ENCODE data around the gene FAM50B. TPM values are rescaled to one million over a fixed set of nuclear protein-coding genes. Genes with fewer than 3 reads are reported as not detected.

FAM50B gene
- total RNA-seq, 2 donors from 2014 or later = 3.2 to 3.9 TPM

DNA sequence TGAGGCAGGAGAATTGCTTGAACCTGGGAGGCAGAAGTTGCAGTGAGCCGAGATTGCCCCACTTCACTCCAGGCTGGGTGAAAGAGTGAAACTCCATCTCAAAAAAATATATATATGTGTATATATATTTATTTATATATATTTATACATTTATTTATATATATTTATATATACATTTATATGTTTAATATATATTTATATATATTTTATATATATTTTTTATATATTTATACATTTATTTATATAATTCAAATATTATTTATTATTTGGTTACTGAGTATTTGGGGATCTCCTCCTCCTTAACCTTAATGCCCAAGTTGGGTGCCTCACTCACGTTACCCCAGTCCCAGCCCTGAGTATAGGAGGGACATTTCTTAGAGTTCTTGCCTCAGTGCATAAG is 2.7 kb downstream of the FAM50B start:
- intact Hi-C loops (cut with DNase I) = no loop called here
- no peaks in the 10 kb centered on the region for H3K4me1 ChIP-seq
- no peak overlapping the region for H3K4me3 ChIP-seq
- no peak for TF ChIP-seq CTCF (IDR thresholded peaks at IDR 0.05)
- no peaks in the 10 kb centered on the region for H3K27me3 ChIP-seq
- H3K9me3 ChIP-seq = no peaks in the 10 kb centered on the region
- no peaks in the 10 kb centered on the region for H3K36me3 ChIP-seq
- H3K27ac ChIP-seq = no peak overlapping the region
- DNase-seq = no peak
- H3K9ac ChIP-seq (ENCODE audit: low read depth in 2 of 2, low read length in 2 of 2) = no peak overlapping the region

- no peak overlapping the region for H3K4me3 ChIP-seq
- DNase-seq = no peak
- H3K36me3 ChIP-seq = no peaks in the 10 kb centered on the region
- H3K27ac ChIP-seq = no peak overlapping the region
- no peaks in the 10 kb centered on the region for H3K4me1 ChIP-seq
- TF ChIP-seq CTCF (IDR thresholded peaks at IDR 0.05) = no peak
- intact Hi-C loops (cut with DNase I) = no loop called here
- no peak overlapping the region for H3K9ac ChIP-seq (ENCODE audit: low read depth in 2 of 2, low read length in 2 of 2)
- H3K9me3 ChIP-seq = no peaks in the 10 kb centered on the region
- H3K27me3 ChIP-seq = no peaks in the 10 kb centered on the region
Measured at GRCh38 chr6:3852391-3852790, 3.2 kb downstream of the FAM50B start.

DNA sequence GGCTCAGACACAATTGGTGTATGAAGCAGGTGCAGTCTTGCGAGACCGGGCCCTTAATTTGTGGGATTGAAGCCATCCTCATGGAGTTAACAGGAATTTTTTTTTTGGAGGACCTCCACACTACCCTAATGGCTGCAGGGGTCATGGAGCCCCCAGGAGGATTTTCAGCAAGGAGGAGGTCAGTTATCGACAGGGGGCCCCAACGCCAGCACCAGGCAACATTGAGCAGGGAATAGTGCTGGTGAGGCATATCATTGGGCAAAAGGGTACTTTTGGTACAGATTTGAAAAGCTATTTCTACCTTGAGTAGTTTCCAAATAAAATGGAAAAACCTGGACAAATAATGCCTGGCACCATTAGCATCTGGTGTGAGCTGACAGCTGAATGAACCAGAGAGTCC is 6.7 kb downstream of the FAM50B start:
- Histone ChIP-seq H3K27ac (no peak overlapping the region), H3K4me1 (no peaks in the 10 kb centered on the region), H3K9ac (ENCODE audit: low read depth in 2 of 2, low read length in 2 of 2) (no peak overlapping the region), H3K27me3 (no peaks in the 10 kb centered on the region), H3K36me3 (no peaks in the 10 kb centered on the region), H3K4me3 (no peak overlapping the region), H3K9me3 (no peaks in the 10 kb centered on the region)
- DNase-seq = no peak
- TF ChIP-seq CTCF (IDR thresholded peaks at IDR 0.05) = no peak
- intact Hi-C loops (cut with DNase I) = no loop called here

GRCh38 chr6:3856576-3856975 is 7.4 kb downstream of the FAM50B start:
- intact Hi-C loops (cut with DNase I) = no loop called here

DNA sequence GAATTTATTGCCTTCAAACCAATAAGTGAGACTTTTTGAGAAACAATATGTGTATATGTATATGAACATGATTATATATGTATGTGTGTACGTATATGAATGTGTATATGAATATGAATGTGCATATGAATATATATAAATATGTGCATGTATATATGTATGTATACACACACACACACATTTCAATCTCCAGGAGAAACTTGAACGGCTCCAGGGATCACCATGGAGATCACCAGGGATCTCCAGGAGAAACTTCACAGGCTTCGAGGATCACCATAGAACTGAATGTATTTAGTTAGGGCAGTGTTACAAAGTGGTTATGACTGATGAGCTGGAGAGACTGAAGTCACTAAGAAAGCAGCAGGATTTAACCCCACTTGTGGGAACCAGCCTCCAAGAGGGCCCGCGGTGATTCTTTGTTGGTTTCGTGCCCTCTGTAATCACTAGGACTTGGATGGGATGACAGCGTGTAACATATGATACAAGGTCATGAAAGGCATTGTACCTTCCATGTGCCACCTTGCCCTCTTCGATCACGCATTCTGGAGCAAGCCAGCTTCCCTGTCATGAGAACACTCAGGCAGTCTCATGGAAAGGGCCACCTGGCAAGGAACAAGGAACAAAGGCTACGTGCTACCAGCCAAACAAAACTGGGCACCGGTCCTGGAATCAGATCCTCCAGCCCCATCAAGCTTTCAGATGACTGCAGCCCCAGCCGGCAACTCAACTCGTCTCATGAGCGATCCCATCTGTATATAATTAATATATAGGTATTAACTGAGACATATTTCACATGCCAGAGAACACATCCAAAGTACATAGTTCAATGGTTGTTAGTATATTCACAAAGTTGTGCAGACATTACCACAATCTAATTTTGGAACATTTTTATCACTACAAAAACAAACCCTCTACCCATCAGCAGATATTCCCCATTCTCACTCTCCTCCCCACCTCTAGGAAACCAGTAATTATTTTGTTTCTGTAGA is 8.6 kb downstream of the FAM50B start:
- intact Hi-C loops (cut with DNase I) = no loop called here
- DNase-seq = no peak
- no peaks in the 10 kb centered on the region for H3K4me1 ChIP-seq
- H3K27ac ChIP-seq = no peak overlapping the region
- no peaks in the 10 kb centered on the region for H3K9me3 ChIP-seq
- H3K27me3 ChIP-seq = no peaks in the 10 kb centered on the region
- no peak overlapping the region for H3K4me3 ChIP-seq
- no peaks in the 10 kb centered on the region for H3K36me3 ChIP-seq
- no peak overlapping the region for H3K9ac ChIP-seq (ENCODE audit: low read depth in 2 of 2, low read length in 2 of 2)
- TF ChIP-seq CTCF (IDR thresholded peaks at IDR 0.05) = no peak

More at GRCh38 chr6:3856576-3856975, 7.4 kb downstream of the FAM50B start:
- DNase-seq = no peak
- no peaks in the 10 kb centered on the region for H3K9me3 ChIP-seq
- H3K27ac ChIP-seq = no peak overlapping the region
- H3K4me1 ChIP-seq = no peaks in the 10 kb centered on the region
- no peak overlapping the region for H3K4me3 ChIP-seq
- H3K9ac ChIP-seq (ENCODE audit: low read depth in 2 of 2, low read length in 2 of 2) = no peak overlapping the region
- H3K27me3 ChIP-seq = no peaks in the 10 kb centered on the region
- TF ChIP-seq CTCF (IDR thresholded peaks at IDR 0.05) = no peak
- no peaks in the 10 kb centered on the region for H3K36me3 ChIP-seq

Measured in colonic mucosa (tissue), 4 donors.